ENCODE data around the gene RAD51B. TPM values are rescaled to one million over a fixed set of nuclear protein-coding genes. Genes with fewer than 3 reads are reported as not detected.

Gene RAD51B
- total RNA-seq, 1 donor from 2014 or later, result 25.1 TPM

GRCh38 chr14:67944605-67945004, 125.0 kb downstream of the RAD51B start:
- H3K27ac Mint-ChIP-seq, result no peak overlapping the region
- H3K4me3 Mint-ChIP-seq (ENCODE audit: low read depth), result no peak overlapping the region
- peaks cover 2% of the 10 kb centered on the region for H3K4me1 Mint-ChIP-seq (ENCODE audit: low read depth)
- H3K9me3 Mint-ChIP-seq, result no peaks in the 10 kb centered on the region
- intact Hi-C loops (cut with micrococcal nuclease), result loop anchor here (2.0 to 5.0 kb wide), 2 partner anchors 303 to 872 kb away; no protein-coding TSS in a partner anchor
- no peak for DNase-seq (ENCODE audit: low spot score)
- peaks cover 4% of the 10 kb centered on the region for H3K36me3 Mint-ChIP-seq (ENCODE audit: low read depth)
- H3K27me3 Mint-ChIP-seq (ENCODE audit: low read depth), result peaks cover 5% of the 10 kb centered on the region

GRCh38 chr14:67949771-67950170, 130.2 kb downstream of the RAD51B start:
- intact Hi-C loops (cut with micrococcal nuclease), result no loop called here
- no peaks in the 10 kb centered on the region for H3K9me3 Mint-ChIP-seq
- H3K4me1 Mint-ChIP-seq (ENCODE audit: low read depth), result no peaks in the 10 kb centered on the region
- no peak overlapping the region for H3K4me3 Mint-ChIP-seq (ENCODE audit: low read depth)
- DNase-seq (ENCODE audit: low spot score), result no peak
- no peaks in the 10 kb centered on the region for H3K27me3 Mint-ChIP-seq (ENCODE audit: low read depth)
- no peak overlapping the region for H3K27ac Mint-ChIP-seq
- H3K36me3 Mint-ChIP-seq (ENCODE audit: low read depth), result peaks cover 4% of the 10 kb centered on the region

- Mint-ChIP-seq H3K27ac (no peak overlapping the region), H3K9me3 (no peaks in the 10 kb centered on the region), H3K36me3 (ENCODE audit: low read depth) (peaks cover 4% of the 10 kb centered on the region), H3K4me3 (ENCODE audit: low read depth) (no peak overlapping the region), H3K4me1 (ENCODE audit: low read depth) (no peaks in the 10 kb centered on the region), H3K27me3 (ENCODE audit: low read depth) (no peaks in the 10 kb centered on the region)
- no peak for DNase-seq (ENCODE audit: low spot score)
- intact Hi-C loops (cut with micrococcal nuclease), result no loop called here
These were observed 130.8 kb downstream of the RAD51B start for GRCh38 chr14:67950386-67950785.

GRCh38 chr14:67951529-67952135, 132.1 kb downstream of the RAD51B start:
- Mint-ChIP-seq H3K27ac (no peak overlapping the region), H3K4me1 (ENCODE audit: low read depth) (no peaks in the 10 kb centered on the region), H3K27me3 (ENCODE audit: low read depth) (no peaks in the 10 kb centered on the region), H3K9me3 (no peaks in the 10 kb centered on the region), H3K36me3 (ENCODE audit: low read depth) (peaks cover 4% of the 10 kb centered on the region), H3K4me3 (ENCODE audit: low read depth) (no peak overlapping the region)
- intact Hi-C loops (cut with micrococcal nuclease), result no loop called here
- no peak for DNase-seq (ENCODE audit: low spot score)

GRCh38 chr14:67952381-67952780, 132.8 kb downstream of the RAD51B start:
- no peaks in the 10 kb centered on the region for H3K4me1 Mint-ChIP-seq (ENCODE audit: low read depth)
- H3K27ac Mint-ChIP-seq, result no peak overlapping the region
- no peak for DNase-seq (ENCODE audit: low spot score)
- no peaks in the 10 kb centered on the region for H3K9me3 Mint-ChIP-seq
- H3K27me3 Mint-ChIP-seq (ENCODE audit: low read depth), result no peaks in the 10 kb centered on the region
- H3K4me3 Mint-ChIP-seq (ENCODE audit: low read depth), result no peak overlapping the region
- peaks cover 4% of the 10 kb centered on the region for H3K36me3 Mint-ChIP-seq (ENCODE audit: low read depth)
- intact Hi-C loops (cut with micrococcal nuclease), result no loop called here

GRCh38 chr14:67952786-67953185, 133.2 kb downstream of the RAD51B start:
- Mint-ChIP-seq H3K4me1 (ENCODE audit: low read depth) (no peaks in the 10 kb centered on the region), H3K4me3 (ENCODE audit: low read depth) (no peak overlapping the region), H3K9me3 (no peaks in the 10 kb centered on the region), H3K27me3 (ENCODE audit: low read depth) (no peaks in the 10 kb centered on the region), H3K27ac (no peak overlapping the region), H3K36me3 (ENCODE audit: low read depth) (peaks cover 4% of the 10 kb centered on the region)
- no peak for DNase-seq (ENCODE audit: low spot score)
- intact Hi-C loops (cut with micrococcal nuclease), result no loop called here

- no peak overlapping the region for H3K4me3 Mint-ChIP-seq (ENCODE audit: low read depth)
- DNase-seq (ENCODE audit: low spot score), result no peak
- H3K9me3 Mint-ChIP-seq, result no peaks in the 10 kb centered on the region
- H3K27ac Mint-ChIP-seq, result no peak overlapping the region
- no peaks in the 10 kb centered on the region for H3K27me3 Mint-ChIP-seq (ENCODE audit: low read depth)
- H3K36me3 Mint-ChIP-seq (ENCODE audit: low read depth), result no peaks in the 10 kb centered on the region
- H3K4me1 Mint-ChIP-seq (ENCODE audit: low read depth), result no peaks in the 10 kb centered on the region
- intact Hi-C loops (cut with micrococcal nuclease), result no loop called here
These were observed 135.7 kb downstream of the RAD51B start for GRCh38 chr14:67955261-67955660.

- Mint-ChIP-seq H3K27me3 (ENCODE audit: low read depth) (no peaks in the 10 kb centered on the region), H3K4me3 (ENCODE audit: low read depth) (no peak overlapping the region), H3K36me3 (ENCODE audit: low read depth) (no peaks in the 10 kb centered on the region), H3K9me3 (no peaks in the 10 kb centered on the region), H3K27ac (no peak overlapping the region), H3K4me1 (ENCODE audit: low read depth) (no peaks in the 10 kb centered on the region)
- DNase-seq (ENCODE audit: low spot score), result no peak
- intact Hi-C loops (cut with micrococcal nuclease), result no loop called here
These were observed 138.4 kb downstream of the RAD51B start for GRCh38 chr14:67957946-67958345.

- Mint-ChIP-seq H3K9me3 (no peaks in the 10 kb centered on the region), H3K36me3 (ENCODE audit: low read depth) (no peaks in the 10 kb centered on the region)
- intact Hi-C loops (cut with micrococcal nuclease), result no loop called here
These were observed 142.1 kb downstream of the RAD51B start for GRCh38 chr14:67961676-67962075.

GRCh38 chr14:67962215-67962644, 142.7 kb downstream of the RAD51B start:
- Mint-ChIP-seq H3K36me3 (ENCODE audit: low read depth) (peaks cover 3% of the 10 kb centered on the region), H3K27me3 (ENCODE audit: low read depth) (no peaks in the 10 kb centered on the region), H3K9me3 (no peaks in the 10 kb centered on the region), H3K4me1 (ENCODE audit: low read depth) (no peaks in the 10 kb centered on the region), H3K4me3 (ENCODE audit: low read depth) (no peak overlapping the region), H3K27ac (no peak overlapping the region)
- no peak for DNase-seq (ENCODE audit: low spot score)
- intact Hi-C loops (cut with micrococcal nuclease), result no loop called here

More at GRCh38 chr14:67961676-67962075, 142.1 kb downstream of the RAD51B start:
- Mint-ChIP-seq H3K27me3 (ENCODE audit: low read depth) (no peaks in the 10 kb centered on the region), H3K27ac (no peak overlapping the region), H3K4me3 (ENCODE audit: low read depth) (no peak overlapping the region), H3K4me1 (ENCODE audit: low read depth) (no peaks in the 10 kb centered on the region)
- DNase-seq (ENCODE audit: low spot score), result no peak

GRCh38 chr14:67963545-67963944, 144.0 kb downstream of the RAD51B start:
- H3K27me3 Mint-ChIP-seq (ENCODE audit: low read depth), result no peaks in the 10 kb centered on the region
- intact Hi-C loops (cut with micrococcal nuclease), result no loop called here
- H3K36me3 Mint-ChIP-seq (ENCODE audit: low read depth), result peaks cover 7% of the 10 kb centered on the region
- H3K9me3 Mint-ChIP-seq, result no peaks in the 10 kb centered on the region
- DNase-seq (ENCODE audit: low spot score), result no peak
- H3K4me1 Mint-ChIP-seq (ENCODE audit: low read depth), result no peaks in the 10 kb centered on the region
- H3K27ac Mint-ChIP-seq, result no peak overlapping the region
- no peak overlapping the region for H3K4me3 Mint-ChIP-seq (ENCODE audit: low read depth)

- no peaks in the 10 kb centered on the region for H3K4me1 Mint-ChIP-seq (ENCODE audit: low read depth)
- H3K27ac Mint-ChIP-seq, result no peak overlapping the region
- H3K9me3 Mint-ChIP-seq, result no peaks in the 10 kb centered on the region
- H3K36me3 Mint-ChIP-seq (ENCODE audit: low read depth), result peaks cover 7% of the 10 kb centered on the region
- intact Hi-C loops (cut with micrococcal nuclease), result no loop called here
- no peak for DNase-seq (ENCODE audit: low spot score)
- H3K4me3 Mint-ChIP-seq (ENCODE audit: low read depth), result no peak overlapping the region
- H3K27me3 Mint-ChIP-seq (ENCODE audit: low read depth), result no peaks in the 10 kb centered on the region
These were observed 144.6 kb downstream of the RAD51B start for GRCh38 chr14:67963960-67964812.

GRCh38 chr14:67965696-67966095, 146.1 kb downstream of the RAD51B start:
- intact Hi-C loops (cut with micrococcal nuclease), result no loop called here

More at GRCh38 chr14:67965696-67966095, 146.1 kb downstream of the RAD51B start:
- Mint-ChIP-seq H3K36me3 (ENCODE audit: low read depth) (peaks cover 7% of the 10 kb centered on the region), H3K4me1 (ENCODE audit: low read depth) (no peaks in the 10 kb centered on the region), H3K9me3 (no peaks in the 10 kb centered on the region), H3K27ac (no peak overlapping the region), H3K27me3 (ENCODE audit: low read depth) (no peaks in the 10 kb centered on the region), H3K4me3 (ENCODE audit: low read depth) (no peak overlapping the region)
- no peak for DNase-seq (ENCODE audit: low spot score)

Data from activated T-helper 2 cell treated with anti-CD3 and anti-CD28 coated beads, Interferon-gamma antibody, Interleukin-2, Interleukin-4, amounts not matched to agents 10 μg/mL and 5 μg/mL and 100 μg/mL, durations not matched to agents 14 hours and 24 hours and 36 hours (primary cell).